Ureter (tissue), 1 donor: ENCODE results near the gene TMOD1. TPM values are rescaled to one million over a fixed set of nuclear protein-coding genes. Genes with fewer than 3 reads are reported as not detected.
"Not testable (repeated sequence)": the region's sequence is repeated elsewhere in the genome, so short reads cannot be mapped to it uniquely, and the experiment has no call there.

Experiments used
- DNase-seq: peaks from one replicate; pipeline ENCODE4 v3.0.0-alpha.2; 2020; ENCODE audit warnings: low spot score
- total RNA-seq: library from RNA; stranded (reverse); gene quantifications from one replicate; pipeline ENCODE4 v1.2.4, GENCODE V29; 2023
- donor health status: DM: yes; HTN: yes; CAD: no.

TMOD1 gene
- total RNA-seq, 1 donor from 2014 or later: 29.3 TPM

- DNase-seq: no peak
Observed at GRCh38 chr9:97565262-97565661, 63.8 kb downstream of the TMOD1 start.

- no peak for DNase-seq
Observed at GRCh38 chr9:97567182-97567893, 65.9 kb downstream of the TMOD1 start.

GRCh38 chr9:97567894-97568202 is 66.4 kb downstream of the TMOD1 start:
- DNase-seq: no peak

GRCh38 chr9:97568461-97569275 is 67.2 kb downstream of the TMOD1 start:
- no peak for DNase-seq

GRCh38 chr9:97570899-97571298 is 69.4 kb downstream of the TMOD1 start:
- no peak for DNase-seq

- peak; percentile 76 for DNase-seq
Observed at GRCh38 chr9:97571664-97572063, 70.2 kb downstream of the TMOD1 start.

GRCh38 chr9:97572196-97572891 is 70.9 kb downstream of the TMOD1 start:
- DNase-seq: no peak

GRCh38 chr9:97572892-97573365 is 71.5 kb downstream of the TMOD1 start:
- no peak for DNase-seq

- DNase-seq: no peak
Observed at GRCh38 chr9:97573482-97574073, 72.1 kb downstream of the TMOD1 start.

GRCh38 chr9:97574101-97574571 is 72.7 kb downstream of the TMOD1 start:
- not testable (repeated sequence) for DNase-seq

- DNase-seq: not testable (repeated sequence)
Observed at GRCh38 chr9:97574921-97575672, 73.6 kb downstream of the TMOD1 start.

- peak; percentile 18 for DNase-seq
Observed at GRCh38 chr9:97575673-97576200, 74.3 kb downstream of the TMOD1 start.

- peak; percentile 24 for DNase-seq
Observed at GRCh38 chr9:97577051-97577450, 75.6 kb downstream of the TMOD1 start.

GRCh38 chr9:97578846-97579245 is 77.4 kb downstream of the TMOD1 start:
- DNase-seq: peak; percentile 44

GRCh38 chr9:97579914-97580313 is 78.4 kb downstream of the TMOD1 start:
- DNase-seq: no peak

- DNase-seq: not testable (repeated sequence)
Observed at GRCh38 chr9:97581590-97581989, 80.1 kb downstream of the TMOD1 start.

GRCh38 chr9:97584778-97585177 is 83.3 kb downstream of the TMOD1 start:
- not testable (repeated sequence) for DNase-seq

GRCh38 chr9:97586909-97587308 is 85.4 kb downstream of the TMOD1 start:
- not testable (repeated sequence) for DNase-seq

- no peak for DNase-seq
Observed at GRCh38 chr9:97591535-97591934, 90.1 kb downstream of the TMOD1 start.

GRCh38 chr9:97592126-97592525 is 90.7 kb downstream of the TMOD1 start:
- DNase-seq: no peak

- DNase-seq: no peak
Observed at GRCh38 chr9:97593960-97594359, 92.5 kb downstream of the TMOD1 start.
